Mucosa of stomach (tissue), 1 donor: Measurements from ENCODE around the gene ADK.
A peak's percentile ranks its signal among the peaks of the same experiment; 100 is the strongest.

Experiments
- H3K27me3 ChIP-seq: one replicate; pipeline ENCODE4 v1.7.0; 2013; ENCODE audit warnings: mild to moderate bottlenecking, low read length; ENCODE audit not compliant: control insufficient read depth, insufficient read depth
- H3K36me3 ChIP-seq: one replicate; pipeline ENCODE4 v1.7.0; 2013; ENCODE audit warnings: low read length; ENCODE audit not compliant: control insufficient read depth, insufficient read depth
- H3K4me1 ChIP-seq: one replicate; pipeline ENCODE4 v1.7.0; 2013; ENCODE audit warnings: mild to moderate bottlenecking, low read length; ENCODE audit not compliant: control insufficient read depth, insufficient read depth
- H3K4me3 ChIP-seq: one replicate; pipeline ENCODE4 v1.7.0; 2013; ENCODE audit warnings: low read length
- H3K9ac ChIP-seq: one replicate; pipeline ENCODE4 v1.7.0; 2013; ENCODE audit warnings: mild to moderate bottlenecking, low read length, moderate library complexity
- H3K9me3 ChIP-seq: one replicate; pipeline ENCODE4 v1.7.0; 2013; ENCODE audit warnings: mild to moderate bottlenecking, low read length, moderate library complexity; ENCODE audit not compliant: control insufficient read depth
- donor health status: Pancreatic carcinoma.

The ADK gene

DNA sequence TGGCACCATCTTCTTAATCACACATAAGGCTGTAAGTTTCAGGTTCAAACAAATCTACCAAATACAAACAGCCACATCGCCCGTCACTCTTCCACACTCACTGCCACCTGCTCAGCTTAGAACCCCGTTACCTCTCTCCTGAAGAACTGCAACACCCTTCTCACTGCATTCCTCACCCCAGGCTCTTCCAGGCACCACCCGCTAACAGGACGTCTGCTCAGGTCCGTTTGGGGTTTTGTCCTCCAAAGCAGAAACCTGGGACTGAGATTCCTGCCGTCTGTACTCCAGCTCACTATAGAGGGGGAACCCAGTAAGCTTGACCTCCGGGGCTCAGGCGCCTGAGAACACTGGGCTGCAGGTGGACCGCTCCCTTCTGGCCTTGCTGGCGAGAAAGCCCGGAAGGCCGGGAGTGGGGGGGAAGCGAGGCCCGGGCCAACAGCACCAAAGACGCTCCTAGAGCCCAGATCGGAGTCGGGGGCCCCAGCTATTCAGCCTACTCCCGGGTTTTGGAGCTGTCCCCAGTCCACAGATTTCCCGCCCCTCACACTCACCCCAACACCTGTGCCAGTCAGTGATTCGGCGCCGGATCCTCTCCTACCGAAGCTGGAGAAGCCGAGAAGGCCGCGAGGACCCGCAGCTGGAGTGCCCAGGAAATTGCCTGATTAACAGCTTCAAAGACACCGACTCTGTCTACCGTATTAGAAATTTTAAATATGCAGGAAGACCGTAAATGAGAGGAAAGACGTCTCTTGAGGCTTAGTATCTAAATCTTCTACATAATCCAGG, 624 bp upstream of the ADK start, which contains the start of gene AP3M1:
Gene AP3M1, minus strand, starts transcription at position 625 of the 786 bp plus-strand sequence. CDS start 12,449 bp downstream, outside the sequence.
- Histone ChIP-seq H3K4me3 (peak within 1 kb of the TSS; percentile 91), H3K36me3 (no peaks in the 10 kb centered on the region), H3K9me3 (no peaks in the 10 kb centered on the region), H3K27me3 (no peaks in the 10 kb centered on the region), H3K9ac (peak within 1 kb of the TSS; percentile 88), H3K4me1 (peaks cover 3% of the 10 kb centered on the region)

DNA sequence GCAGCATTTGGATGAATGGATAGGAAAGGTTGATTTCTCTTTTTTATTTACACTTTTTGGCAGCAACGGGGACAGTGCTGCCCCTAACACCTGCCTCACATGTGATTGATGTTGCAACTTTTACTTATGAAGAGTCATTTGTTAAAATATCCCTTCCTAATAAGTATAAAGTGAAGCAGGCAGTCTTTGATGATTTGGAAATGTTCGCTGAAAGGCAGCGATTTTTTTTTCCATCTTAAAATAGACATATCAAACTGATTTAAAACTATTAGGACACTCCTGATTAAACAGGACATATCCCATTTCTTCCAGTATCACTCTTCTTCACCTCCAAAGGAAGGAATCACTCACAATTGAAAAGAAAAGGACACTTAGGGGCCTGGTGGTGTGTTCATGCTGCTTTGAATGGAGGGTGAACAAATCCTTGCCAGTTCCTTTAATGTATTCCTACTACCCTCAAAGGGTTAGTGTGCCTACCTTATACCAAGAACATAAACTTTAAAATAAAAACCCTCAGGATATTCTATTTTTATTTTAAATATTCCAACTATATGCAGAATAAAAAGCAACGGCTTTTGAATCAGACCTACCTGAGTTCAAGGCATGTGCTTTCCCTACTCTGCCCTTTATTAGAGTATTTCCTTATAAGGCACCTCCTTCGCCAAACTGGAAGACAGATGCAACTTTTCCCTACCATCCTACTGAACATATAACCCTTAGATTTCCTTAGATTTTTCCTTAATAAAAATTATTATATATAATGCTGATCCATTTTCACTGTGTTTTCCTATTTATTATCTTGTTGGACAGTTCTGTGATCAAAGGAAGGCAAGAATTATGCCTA, 1.1 kb downstream of the ADK start:
- H3K4me1 ChIP-seq, result peaks cover 3% of the 10 kb centered on the region
- H3K9ac ChIP-seq, result peak overlapping the region; percentile 88
- H3K36me3 ChIP-seq, result no peaks in the 10 kb centered on the region
- no peaks in the 10 kb centered on the region for H3K9me3 ChIP-seq
- no peaks in the 10 kb centered on the region for H3K27me3 ChIP-seq
- H3K4me3 ChIP-seq, result peak overlapping the region; percentile 91

DNA sequence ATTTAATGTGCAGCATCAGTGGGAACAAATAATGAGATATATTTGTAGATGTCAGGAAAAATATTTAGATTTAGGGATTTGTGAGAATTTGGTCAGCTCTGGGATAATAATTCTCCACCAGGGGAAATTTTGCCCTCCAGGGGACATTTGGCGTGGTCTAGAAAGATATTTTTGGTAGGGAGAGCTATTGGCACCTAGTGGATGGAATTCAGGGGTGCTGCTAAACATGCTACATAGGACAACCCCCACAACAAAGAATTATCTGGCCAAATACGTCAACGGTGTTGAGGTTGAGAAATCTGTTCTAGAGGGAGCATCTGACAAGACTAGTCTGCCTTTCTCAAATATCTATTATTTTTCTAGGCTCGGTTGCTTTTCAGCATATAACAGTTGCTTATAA, 2.1 kb downstream of the ADK start:
- H3K36me3 ChIP-seq, result no peaks in the 10 kb centered on the region
- H3K27me3 ChIP-seq, result no peaks in the 10 kb centered on the region
- peaks cover 3% of the 10 kb centered on the region for H3K4me1 ChIP-seq
- H3K4me3 ChIP-seq, result no peak overlapping the region
- no peaks in the 10 kb centered on the region for H3K9me3 ChIP-seq
- no peak overlapping the region for H3K9ac ChIP-seq

DNA sequence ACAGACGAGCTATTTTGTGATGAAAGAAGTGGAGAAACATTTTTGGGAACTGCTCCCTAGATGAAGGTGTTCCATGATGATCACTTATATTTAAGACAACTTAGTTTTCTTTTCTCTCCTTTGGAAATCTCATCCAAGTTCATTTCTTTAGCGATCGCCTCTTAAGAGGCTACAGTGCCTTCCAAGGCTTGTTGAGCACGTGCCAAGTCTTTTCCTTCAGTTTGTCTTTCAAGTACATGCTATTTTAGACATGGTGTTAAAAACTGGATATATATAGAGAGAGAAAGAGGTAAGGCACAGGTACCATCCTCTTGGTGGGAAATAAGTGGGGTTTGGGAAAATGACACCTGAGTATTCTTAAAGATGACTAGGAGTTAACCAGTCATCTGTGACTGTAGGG, 2.7 kb downstream of the ADK start:
- Histone ChIP-seq H3K9me3 (no peaks in the 10 kb centered on the region), H3K9ac (no peak overlapping the region), H3K27me3 (no peaks in the 10 kb centered on the region), H3K36me3 (no peaks in the 10 kb centered on the region), H3K4me1 (peaks cover 3% of the 10 kb centered on the region), H3K4me3 (no peak overlapping the region)

DNA sequence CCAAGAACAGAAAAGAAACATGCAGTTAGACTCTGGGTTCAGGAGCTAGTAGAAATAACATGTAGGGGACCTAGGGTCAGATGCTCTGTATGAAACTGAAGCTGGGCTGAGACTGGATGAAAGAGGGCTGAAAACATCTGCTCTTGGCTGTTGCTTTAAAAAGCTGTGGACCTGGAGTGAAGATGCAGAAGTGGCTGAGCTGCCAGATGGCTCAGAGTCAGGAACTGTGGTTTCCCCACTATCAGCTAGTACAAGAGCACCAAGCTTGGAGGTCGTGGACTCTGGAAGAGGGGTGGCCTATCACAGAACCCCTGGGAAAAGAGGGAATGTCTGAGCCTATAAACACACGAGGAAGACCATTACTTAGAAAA, 5.9 kb downstream of the ADK start:
- Histone ChIP-seq H3K27me3 (no peaks in the 10 kb centered on the region), H3K4me1 (peaks cover 3% of the 10 kb centered on the region)

DNA sequence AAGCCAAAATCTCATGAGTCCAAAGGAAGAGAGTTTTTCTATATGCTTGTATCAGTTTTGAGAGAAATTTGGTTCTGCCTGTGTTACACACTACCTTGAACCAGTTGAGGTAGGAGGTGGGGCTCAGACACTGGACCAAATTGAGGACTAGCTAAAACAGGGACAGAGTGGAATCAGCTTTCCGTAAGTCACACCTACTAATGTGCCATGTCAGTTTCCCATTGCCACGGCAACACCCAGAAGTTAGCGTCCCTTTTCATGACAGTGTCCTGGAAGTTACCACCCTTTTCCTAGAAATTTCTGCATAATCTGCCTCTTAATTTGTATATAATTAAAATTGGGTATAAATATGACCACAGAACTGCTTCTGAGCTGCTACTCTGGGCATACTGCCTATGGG, 9.0 kb downstream of the ADK start:
- Histone ChIP-seq H3K4me3 (no peak overlapping the region), H3K9me3 (no peaks in the 10 kb centered on the region), H3K9ac (no peak overlapping the region)

More for the DNA sequence above, 5.9 kb downstream of the ADK start:
- Histone ChIP-seq H3K9ac (no peak overlapping the region), H3K4me3 (no peak overlapping the region), H3K36me3 (no peaks in the 10 kb centered on the region), H3K9me3 (no peaks in the 10 kb centered on the region)

DNA sequence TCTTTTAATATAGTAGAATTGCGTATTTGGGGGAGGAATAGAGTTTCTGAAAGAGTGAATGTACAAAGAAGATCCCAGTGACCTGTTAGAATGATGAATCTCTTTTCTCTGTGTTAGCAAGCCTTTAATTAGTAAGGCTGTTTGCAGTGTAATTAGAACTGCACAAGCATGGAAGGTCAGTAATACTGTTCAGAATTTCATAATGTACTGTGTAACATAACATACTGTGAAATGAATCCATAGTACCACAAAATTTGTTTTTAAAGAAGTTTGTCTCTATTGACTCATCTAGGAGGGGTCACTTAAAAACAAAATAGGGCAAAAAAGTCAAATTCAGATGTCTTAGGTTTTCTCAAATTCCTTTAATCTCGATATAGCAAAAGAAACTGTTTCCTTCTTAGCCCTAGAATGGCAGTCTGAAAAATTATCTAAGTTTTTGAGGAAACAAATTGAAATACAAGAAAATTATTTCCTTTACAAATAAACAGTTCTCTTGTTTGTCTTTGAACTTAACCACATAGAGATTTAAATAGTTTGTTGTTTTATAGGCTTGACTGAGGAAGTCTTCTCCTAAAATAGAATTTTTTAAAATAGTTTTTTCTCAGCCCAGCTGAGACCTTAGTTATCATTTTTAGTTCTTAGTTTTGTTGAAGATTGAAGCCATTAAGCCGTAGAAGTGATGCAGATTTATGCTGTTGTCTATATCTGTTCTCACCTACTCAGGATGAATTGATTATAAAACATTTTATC, 12.5 kb downstream of the ADK start:
- no peak overlapping the region for H3K9ac ChIP-seq
- no peaks in the 10 kb centered on the region for H3K27me3 ChIP-seq
- H3K36me3 ChIP-seq, result no peaks in the 10 kb centered on the region
- H3K4me1 ChIP-seq, result no peaks in the 10 kb centered on the region
- H3K4me3 ChIP-seq, result no peak overlapping the region
- H3K9me3 ChIP-seq, result no peaks in the 10 kb centered on the region

More for the DNA sequence above, 9.0 kb downstream of the ADK start:
- no peaks in the 10 kb centered on the region for H3K36me3 ChIP-seq
- no peaks in the 10 kb centered on the region for H3K27me3 ChIP-seq
- no peaks in the 10 kb centered on the region for H3K4me1 ChIP-seq

DNA sequence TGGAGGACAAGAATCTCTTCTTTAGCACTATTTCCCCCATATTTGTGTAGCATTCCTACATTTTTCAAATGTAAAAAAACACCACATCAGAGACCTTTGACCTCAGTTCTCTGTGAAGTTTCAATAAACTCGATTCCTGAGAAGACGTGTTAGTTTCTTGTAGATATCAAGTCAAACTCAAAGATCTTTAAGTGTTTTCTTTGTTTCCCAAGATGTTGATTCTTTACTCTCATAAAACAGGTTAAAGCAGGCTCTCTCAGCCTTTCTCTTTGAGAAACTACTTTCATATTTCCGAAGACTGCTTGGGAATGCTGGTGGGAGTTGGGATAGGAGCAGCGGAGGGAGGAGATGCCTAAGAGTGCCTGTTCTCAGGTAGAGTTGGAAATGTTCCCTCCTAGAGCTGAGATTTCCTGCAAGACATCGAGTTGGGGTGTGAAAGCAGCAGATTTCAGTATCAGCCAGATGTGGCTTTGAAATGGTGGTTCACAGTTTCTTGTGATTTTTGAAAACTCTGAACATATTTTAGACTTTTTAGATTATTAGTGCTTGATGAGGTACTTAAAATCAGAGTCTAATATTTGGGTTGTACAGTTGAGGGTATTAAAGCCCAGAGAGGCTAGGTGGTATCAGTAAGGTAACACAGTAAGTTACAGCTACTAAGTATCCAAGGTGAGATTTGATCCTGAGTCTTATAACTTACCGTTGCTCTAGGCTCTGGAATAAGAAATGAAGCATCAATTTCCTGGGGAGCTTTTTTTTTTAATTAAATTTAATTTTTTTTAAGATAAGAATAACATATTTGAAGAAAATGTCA, 13.9 kb downstream of the ADK start:
- H3K36me3 ChIP-seq, result no peaks in the 10 kb centered on the region
- H3K9ac ChIP-seq, result no peak overlapping the region
- no peaks in the 10 kb centered on the region for H3K4me1 ChIP-seq
- H3K27me3 ChIP-seq, result no peaks in the 10 kb centered on the region
- H3K4me3 ChIP-seq, result no peak overlapping the region
- H3K9me3 ChIP-seq, result no peaks in the 10 kb centered on the region

DNA sequence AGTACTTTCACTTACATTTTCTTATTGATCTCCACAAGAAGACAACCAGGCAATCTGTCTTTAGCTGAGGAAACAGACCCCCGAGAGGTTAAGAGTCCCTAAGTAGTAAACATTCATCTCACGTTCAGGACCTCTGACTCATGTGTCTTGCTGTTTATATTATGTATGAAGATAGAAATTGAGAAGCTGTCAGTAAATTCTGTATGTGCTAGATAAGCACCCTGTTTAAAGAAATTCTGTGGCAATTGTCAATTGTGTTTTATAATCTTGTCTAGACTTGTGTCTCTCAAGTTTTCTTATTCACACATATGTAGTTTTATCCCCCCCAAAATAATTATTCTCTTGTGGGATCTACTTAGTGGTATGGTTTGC, 14.5 kb downstream of the ADK start:
- Histone ChIP-seq H3K4me3 (no peak overlapping the region), H3K4me1 (no peaks in the 10 kb centered on the region), H3K27me3 (no peaks in the 10 kb centered on the region), H3K9ac (no peak overlapping the region), H3K36me3 (no peaks in the 10 kb centered on the region), H3K9me3 (no peaks in the 10 kb centered on the region)

DNA sequence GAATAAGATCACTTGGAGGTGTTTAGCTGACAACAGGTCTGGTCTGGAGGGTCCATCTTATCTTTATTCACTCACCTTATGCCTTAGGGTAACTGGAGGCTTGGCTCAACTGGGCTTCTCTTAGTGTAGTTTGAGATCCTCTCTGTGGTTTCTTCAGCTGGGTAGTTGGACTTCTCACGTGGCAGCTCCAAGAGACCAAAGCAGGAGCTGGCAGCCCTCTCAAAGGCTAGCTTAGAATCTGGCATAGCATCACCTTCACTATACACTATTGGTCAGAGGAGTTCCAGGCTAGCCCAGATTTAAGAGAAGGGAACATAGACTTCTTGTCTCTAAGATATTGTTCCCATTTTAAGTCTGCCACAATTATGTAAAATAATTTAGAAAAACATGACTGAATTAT, 16.4 kb downstream of the ADK start:
- H3K4me3 ChIP-seq, result no peak overlapping the region
- H3K9ac ChIP-seq, result no peak overlapping the region
- H3K27me3 ChIP-seq, result no peaks in the 10 kb centered on the region
- H3K4me1 ChIP-seq, result no peaks in the 10 kb centered on the region
- H3K36me3 ChIP-seq, result no peaks in the 10 kb centered on the region
- H3K9me3 ChIP-seq, result no peaks in the 10 kb centered on the region

DNA sequence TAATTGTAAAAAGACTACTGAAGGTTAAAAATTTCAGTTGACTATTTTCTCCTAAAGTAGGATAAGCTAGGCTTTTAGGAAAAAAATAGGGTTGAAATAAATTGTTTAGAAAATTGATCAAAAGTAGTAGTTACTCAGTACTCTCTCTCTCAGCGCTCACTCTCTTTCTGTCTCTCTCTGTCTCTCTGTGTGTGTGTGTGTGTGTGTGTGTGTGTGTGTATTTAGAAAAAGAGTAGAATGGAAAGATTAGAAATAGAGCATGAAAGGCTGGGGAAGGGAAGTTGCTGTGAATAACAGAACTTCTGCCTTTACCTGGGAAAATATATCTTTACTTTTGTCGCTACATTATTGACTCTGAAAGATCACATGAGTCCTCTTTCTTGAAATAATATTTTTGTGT, 20.6 kb downstream of the ADK start:
- no peaks in the 10 kb centered on the region for H3K36me3 ChIP-seq
- H3K4me3 ChIP-seq, result no peak overlapping the region
- no peaks in the 10 kb centered on the region for H3K27me3 ChIP-seq
- no peaks in the 10 kb centered on the region for H3K4me1 ChIP-seq
- H3K9me3 ChIP-seq, result no peaks in the 10 kb centered on the region
- H3K9ac ChIP-seq, result no peak overlapping the region
